GM12874 (cell line): Measurements from ENCODE around the gene ZBTB8B.

Source experiments
- CTCF ChIP-seq: IDR thresholded peaks from 2 replicates; pipeline ENCODE4 v1.5.1; 2011; ENCODE audit warnings: low read depth, mild to moderate bottlenecking, control low read depth, low read length, moderate library complexity; ENCODE audit not compliant: insufficient read depth

ZBTB8B gene

DNA sequence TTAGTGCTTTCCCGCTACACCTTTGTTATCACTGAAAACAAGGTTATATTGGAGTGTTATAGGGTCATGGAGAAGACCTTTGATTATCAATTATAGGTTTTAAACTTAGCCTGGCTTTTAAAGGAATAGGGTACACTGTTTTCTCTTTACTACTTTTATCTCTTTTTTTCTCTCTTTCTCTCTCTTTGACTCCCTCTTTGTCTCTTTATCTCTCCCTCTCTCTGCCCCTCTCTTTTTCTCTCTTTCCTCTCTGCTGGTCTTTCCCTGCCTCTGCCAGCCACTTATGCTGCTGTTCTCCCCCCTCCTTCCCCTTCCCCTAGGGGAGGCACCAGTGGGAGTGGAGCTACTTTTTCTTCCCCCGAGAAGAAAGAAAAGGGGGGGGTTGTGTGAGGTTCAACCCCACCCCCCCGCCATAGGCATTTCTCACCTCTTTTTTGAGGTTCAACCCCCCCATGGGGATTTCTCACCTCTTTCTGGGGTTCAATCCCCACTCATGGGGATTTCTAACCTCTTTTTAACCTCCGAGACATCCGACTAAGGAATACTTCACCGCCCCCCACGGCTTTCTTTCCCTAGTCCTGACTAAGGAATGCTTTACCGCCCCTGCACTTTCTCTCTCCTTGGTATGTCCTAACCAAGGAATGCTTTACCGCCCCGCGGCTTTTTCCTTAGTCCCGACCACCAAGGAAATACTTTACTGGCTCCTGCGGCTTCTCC is 17.2 kb upstream of the ZBTB8B start:
- TF ChIP-seq CTCF, result no peak

DNA sequence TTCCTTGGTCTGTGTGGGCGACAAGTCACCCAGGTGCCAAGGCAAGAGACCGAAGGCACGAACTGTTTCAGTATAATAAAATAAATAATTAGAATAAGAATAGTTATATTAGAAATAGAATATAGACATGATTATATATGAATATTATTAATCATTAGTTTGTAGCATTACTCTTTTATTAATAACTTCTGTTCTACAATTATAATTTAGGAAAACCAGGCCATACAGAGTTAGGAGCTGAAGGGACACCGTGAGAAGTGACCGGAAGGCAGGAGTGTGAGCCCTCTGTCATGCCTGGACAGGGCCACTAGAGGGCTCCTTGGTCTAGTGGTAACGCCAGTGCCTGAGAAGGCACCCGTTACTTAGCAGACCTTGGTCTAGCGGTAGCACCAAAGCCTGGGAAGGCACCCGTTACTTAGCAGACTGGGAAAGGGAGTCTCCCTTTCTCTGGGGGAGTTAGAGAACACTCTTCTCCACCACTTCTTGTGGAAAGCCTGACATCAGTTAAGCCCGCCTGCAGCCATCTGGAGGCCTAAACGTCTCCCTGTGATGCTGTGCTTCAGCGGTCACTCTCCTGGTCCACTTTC is 16.6 kb upstream of the ZBTB8B start:
- peak; percentile 83 for TF ChIP-seq CTCF

DNA sequence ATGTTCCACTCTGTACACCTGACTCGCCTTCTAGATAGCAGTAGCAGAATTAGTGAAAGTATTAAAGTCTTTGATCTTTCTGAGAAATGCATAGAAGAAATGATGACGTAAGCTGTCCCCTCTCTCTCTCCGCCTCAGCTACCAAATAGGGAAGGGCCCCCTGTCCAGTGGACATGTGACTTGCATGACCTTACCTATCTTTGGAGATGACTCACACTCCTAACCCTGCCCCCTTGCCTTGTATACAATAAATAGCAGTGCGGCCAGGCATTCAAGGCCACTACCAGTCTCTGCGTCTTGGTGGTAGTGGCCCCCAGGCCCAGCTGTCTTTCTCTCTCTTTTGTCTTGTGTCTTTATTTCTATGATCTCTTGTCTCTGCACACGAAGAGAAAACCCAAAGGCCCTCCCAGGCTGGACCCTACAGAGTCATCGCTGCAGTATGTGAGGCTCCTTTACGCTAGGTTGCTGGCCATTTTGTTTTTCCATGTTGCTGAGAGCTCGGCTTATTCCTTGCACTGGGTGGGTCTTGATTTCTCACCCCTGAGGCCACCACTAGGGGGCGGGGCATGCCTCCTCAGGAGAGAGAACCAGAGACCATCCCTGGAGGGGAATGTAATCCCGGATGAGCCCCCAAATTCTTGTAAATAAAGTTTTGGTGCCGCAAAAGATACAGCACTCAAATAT is 16.0 kb upstream of the ZBTB8B start:
- peak; percentile 27; the same call in 1 of the 2 replicates for TF ChIP-seq CTCF

GRCh38 chr1:32454726-32455125 is 10.1 kb upstream of the ZBTB8B start:
- TF ChIP-seq CTCF, result no peak

DNA sequence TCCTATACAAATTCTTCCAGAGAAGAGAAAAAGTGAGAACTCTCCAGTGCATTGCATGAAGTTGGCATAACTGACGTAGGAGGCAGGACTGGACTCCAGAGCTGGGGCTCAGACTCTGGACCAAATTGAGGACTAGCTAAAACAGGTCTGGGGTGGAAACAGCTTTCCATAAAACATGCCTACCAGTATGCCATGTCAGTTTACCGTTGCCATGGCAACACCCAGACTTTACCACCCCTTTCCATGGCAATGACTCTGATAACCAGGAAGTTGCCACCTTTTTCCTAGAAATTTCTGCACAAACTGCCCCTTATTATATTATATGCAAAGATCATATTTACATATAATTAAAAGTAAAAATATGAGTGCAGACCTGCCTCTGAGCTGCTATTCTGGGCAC is 8.9 kb upstream of the ZBTB8B start:
- no peak for TF ChIP-seq CTCF

DNA sequence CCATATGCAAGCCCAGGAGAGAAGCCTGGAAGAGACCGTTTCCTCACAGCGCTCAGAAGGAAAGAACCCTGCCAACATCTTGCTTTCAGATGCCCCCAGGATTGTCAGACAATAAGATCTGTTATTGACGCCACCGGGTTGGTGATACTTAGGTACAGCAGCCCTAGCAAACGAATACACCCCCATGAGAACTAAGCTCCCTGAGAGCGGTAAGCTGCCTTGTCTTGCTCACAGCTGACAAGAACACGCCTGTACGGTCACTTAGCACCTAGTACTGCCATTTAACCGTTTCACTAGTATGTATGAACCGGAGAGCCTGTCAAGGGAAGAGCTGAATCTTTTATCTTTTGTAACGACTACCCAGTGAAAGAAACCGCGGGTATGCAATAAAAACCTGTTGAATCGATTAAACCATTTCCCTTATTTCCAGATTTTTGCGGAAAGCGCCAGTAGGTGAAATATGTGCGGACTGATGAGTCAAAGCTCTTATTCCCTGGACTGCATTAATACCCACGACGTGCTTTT is 619 bp upstream of the ZBTB8B start:
- TF ChIP-seq CTCF, result no peak

GRCh38 chr1:32465578-32465933 is 684 bp downstream of the ZBTB8B start:
- no peak for TF ChIP-seq CTCF
